B cell (primary cell): ENCODE data around the gene PCDHGA10. TPM values are rescaled to one million over a fixed set of nuclear protein-coding genes. Genes with fewer than 3 reads are reported as not detected.

Source experiments
- ATAC-seq: fragments of 200-7000 bp; cut with Tn5 transposase; one replicate; pipeline ENCODE4 v1.10.0; 2021; ENCODE audit warnings: low read depth, mild to moderate bottlenecking, moderate number of reproducible peaks, moderate library complexity
- CTCF ChIA-PET: fragments of 350-600 bp; sonication (Branson Sonifier 250); formaldehyde crosslinking; loops from one replicate; lab custom pipeline; 2021; ENCODE audit warnings: antibody characterized with exemption, inconsistent platforms; lab: Charles Lee
- POLR2A ChIA-PET: fragments of 350-600 bp; sonication (Branson Sonifier 250); formaldehyde crosslinking; loops from one replicate; lab custom pipeline; 2021; ENCODE audit warnings: antibody characterized with exemption; lab: Charles Lee
- DNase-seq: peaks from one replicate; pipeline ENCODE4 v3.0.0; 2013
- H2AFZ ChIP-seq: 2 replicates; pipeline ENCODE4 v1.6.1; 2012; ENCODE audit warnings: mild to moderate bottlenecking, low read depth, low read length; ENCODE audit not compliant: insufficient read depth, poor library complexity, severe bottlenecking
- H3K27ac ChIP-seq, 2 donors: 1 replicate in 1 of 2; 2 replicates in 1 of 2; pipeline ENCODE4 v1.5.1; 2012 to 2013; ENCODE audit warnings: low read length in 2 of 2, mild to moderate bottlenecking in 2 of 2, moderate library complexity in 1 of 2
- H3K27me3 ChIP-seq, 4 experiments: fragments of 200-600 bp in 1 of 4; sonication (generic) in 1 of 4; replicated peaks in 1 of 4; 1 replicate in 2 of 4; 2 replicates in 2 of 4; pipeline versions ENCODE4 v1.6.1 to v1.7.0; 2013 to 2016; ENCODE audit warnings: low read length in 3 of 4, mild to moderate bottlenecking in 2 of 4, mixed read lengths in 1 of 4, moderate library complexity in 1 of 4; ENCODE audit not compliant: insufficient read depth in 4 of 4, control insufficient read depth in 3 of 4; ENCODE audit errors: control extremely low read depth in 1 of 4
- H3K36me3 ChIP-seq, 2 experiments: replicated peaks in 1 of 2; 1 replicate in 1 of 2; 2 replicates in 1 of 2; pipeline versions ENCODE4 v1.6.1 to v1.7.1; 2013; ENCODE audit warnings: low read length in 1 of 2; ENCODE audit not compliant: insufficient read depth in 2 of 2, control insufficient read depth in 1 of 2; ENCODE audit errors: control extremely low read depth in 1 of 2, extremely low read depth in 1 of 2
- H3K4me1 ChIP-seq, 2 donors: fragments of 200-600 bp in 1 of 2; sonication (generic) in 1 of 2; 1 replicate in 1 of 2; 2 replicates in 1 of 2; pipeline versions ENCODE4 v1.5.1 to v1.6.1; 2013 to 2017; ENCODE audit warnings: low read length in 2 of 2; ENCODE audit not compliant: control insufficient read depth in 2 of 2, insufficient read depth in 2 of 2
- H3K4me2 ChIP-seq: replicated peaks from 2 replicates; pipeline ENCODE3; 2012; ENCODE audit warnings: mild to moderate bottlenecking, low read depth, low read length; ENCODE audit not compliant: poor library complexity, severe bottlenecking
- H3K4me3 ChIP-seq, 5 experiments: fragments of 200-600 bp in 1 of 5; sonication (generic) in 1 of 5; 1 replicate in 3 of 5; 2 replicates in 2 of 5; pipeline versions ENCODE4 v1.5.1 to v1.7.0; 2011 to 2016; ENCODE audit warnings: low read length in 4 of 5, mild to moderate bottlenecking in 4 of 5, low read depth in 2 of 5, control low read depth in 1 of 5, moderate library complexity in 1 of 5; ENCODE audit not compliant: insufficient read depth in 1 of 5; ENCODE audit errors: control extremely low read depth in 1 of 5, extremely low read depth in 1 of 5
- H3K79me2 ChIP-seq: fragments of 200-600 bp; sonication (generic); one replicate; pipeline ENCODE4 v1.6.0; 2016; ENCODE audit warnings: low read length; ENCODE audit not compliant: control insufficient read depth, insufficient read depth
- H3K9ac ChIP-seq: fragments of 200-600 bp; sonication (generic); 2 replicates; pipeline ENCODE4 v1.6.1; 2017; ENCODE audit warnings: mild to moderate bottlenecking, low read length, moderate library complexity
- H3K9me3 ChIP-seq, 3 donors: one replicate each; pipeline versions ENCODE4 v1.6.1 to v1.7.1; 2013; ENCODE audit warnings: low read length in 2 of 3; ENCODE audit not compliant: control insufficient read depth in 2 of 3, insufficient read depth in 1 of 3; ENCODE audit errors: control extremely low read depth in 1 of 3
- H4K20me1 ChIP-seq: 2 replicates; pipeline ENCODE4 v1.6.0; 2012; ENCODE audit warnings: mild to moderate bottlenecking, low read length; ENCODE audit not compliant: insufficient read depth, control insufficient read depth, poor library complexity, severe bottlenecking
- H3K27ac Mint-ChIP-seq: one replicate; pipeline ENCODE4 v1.8.0; 2021; ENCODE audit warnings: mixed read lengths
- H3K27me3 Mint-ChIP-seq: one replicate; pipeline ENCODE4 v1.8.0; 2021; ENCODE audit warnings: mixed read lengths
- H3K4me1 Mint-ChIP-seq: one replicate; pipeline ENCODE4 v1.8.0; 2021; ENCODE audit warnings: mixed read lengths
- H3K4me3 Mint-ChIP-seq: one replicate; pipeline ENCODE4 v1.8.0; 2021; ENCODE audit warnings: mixed read lengths
- H3K9me3 Mint-ChIP-seq: one replicate; pipeline ENCODE4 v1.8.0; 2022; ENCODE audit warnings: mixed read lengths; ENCODE audit not compliant: insufficient read depth
- EZH2 ChIP-seq: IDR thresholded peaks from 2 replicates; pipeline ENCODE4 v1.6.1; 2012; ENCODE audit warnings: borderline replicate concordance, low read depth, mild to moderate bottlenecking, moderate library complexity, low read length; ENCODE audit not compliant: insufficient read depth, poor library complexity, severe bottlenecking
- WGBS: methylation state at CpG from one replicate; pipeline ENCODE4 v1.1.5; 2013; ENCODE audit warnings: missing lambda C conversion rate; ENCODE audit not compliant: insufficient coverage; 5-methylcytosine and 5-hydroxymethylcytosine counted together
- intact Hi-C: fragments of 100-400 bp; cut with micrococcal nuclease; formaldehyde crosslinking; loops from one replicate; pipeline ENCODE4 v1.10.0; 2022
- polyA plus RNA-seq: library from polyadenylated mRNA; depleted of rRNA; stranded (reverse); fragments of >200 nt; gene quantifications from 2 replicates; pipeline ENCODE4 v1.2.3, GENCODE V29; 2012
- total RNA-seq, 2 donors: library from RNA; stranded (reverse); fragments of 120-200 nt in 1 of 2; gene quantifications; 1 replicate in 1 of 2; 2 replicates in 1 of 2; pipeline versions ENCODE4 v1.2.3 to v1.2.4, GENCODE V29; 2013 to 2022
- TF ChIP-seq, protein P1 (sequence below): fragments of 200-600 bp; IDR thresholded peaks from one replicate; pipeline ENCODE4 v1.8.0; 2022; ENCODE audit warnings: antibody characterized with exemption, mild to moderate bottlenecking

PCDHGA10 gene
- total and polyA plus RNA-seq, 2 donors (not counting 1 experiment from before 2014, with no cell fraction given) = 0.10 to 1.9 TPM

DNA sequence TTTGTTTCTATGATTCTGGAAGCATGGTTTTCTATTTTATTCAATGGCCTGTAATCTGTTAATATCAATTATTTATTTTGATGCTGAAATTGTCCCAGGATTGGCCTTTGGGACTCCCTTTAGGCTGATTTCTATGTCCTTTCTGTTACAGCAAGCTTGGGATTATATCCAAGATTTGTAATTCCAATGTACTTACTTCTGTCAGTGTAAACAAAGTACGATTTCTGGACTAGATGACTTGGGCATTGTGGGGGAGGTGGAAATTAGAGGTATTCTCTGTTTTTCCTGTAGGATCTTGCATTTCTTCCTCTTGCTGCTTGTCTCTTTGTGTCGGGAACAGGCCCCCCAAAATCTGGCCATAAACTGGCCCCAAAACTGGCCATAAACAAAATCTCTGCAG is 21.2 kb downstream of the PCDHGA10 start:
- Histone ChIP-seq H3K4me1 (peaks cover 15 to 17% of the 10 kb centered on the region in 2 donors), H3K27me3 (peaks cover 0 to 36% (median 20%) of the 10 kb centered on the region in 4 experiments), H3K36me3 (no peaks in the 10 kb centered on the region), H3K4me3 (no peak overlapping the region), H3K4me2 (no peak overlapping the region), H4K20me1 (no peaks in the 10 kb centered on the region), H3K9ac (no peak overlapping the region), H3K79me2 (no peaks in the 10 kb centered on the region), H3K9me3 (peaks cover 0 to 36% (median 26%) of the 10 kb centered on the region in 3 donors), H3K27ac (no peak overlapping the region), H2AFZ (no peak overlapping the region)
- ChIA-PET POLR2A (no interaction called here), CTCF (interaction anchor here (1.5 kb wide), 1 partner anchor 133 kb away, joined by 3 read pairs; no protein-coding TSS in a partner anchor)
- DNase-seq (no peak), ATAC-seq (no peak)
- WGBS = no CpG with 5 or more reads among the region's 2 CpGs
- H3K27me3 Mint-ChIP-seq = peaks cover 26% of the 10 kb centered on the region
- TF ChIP-seq, protein P1, sequence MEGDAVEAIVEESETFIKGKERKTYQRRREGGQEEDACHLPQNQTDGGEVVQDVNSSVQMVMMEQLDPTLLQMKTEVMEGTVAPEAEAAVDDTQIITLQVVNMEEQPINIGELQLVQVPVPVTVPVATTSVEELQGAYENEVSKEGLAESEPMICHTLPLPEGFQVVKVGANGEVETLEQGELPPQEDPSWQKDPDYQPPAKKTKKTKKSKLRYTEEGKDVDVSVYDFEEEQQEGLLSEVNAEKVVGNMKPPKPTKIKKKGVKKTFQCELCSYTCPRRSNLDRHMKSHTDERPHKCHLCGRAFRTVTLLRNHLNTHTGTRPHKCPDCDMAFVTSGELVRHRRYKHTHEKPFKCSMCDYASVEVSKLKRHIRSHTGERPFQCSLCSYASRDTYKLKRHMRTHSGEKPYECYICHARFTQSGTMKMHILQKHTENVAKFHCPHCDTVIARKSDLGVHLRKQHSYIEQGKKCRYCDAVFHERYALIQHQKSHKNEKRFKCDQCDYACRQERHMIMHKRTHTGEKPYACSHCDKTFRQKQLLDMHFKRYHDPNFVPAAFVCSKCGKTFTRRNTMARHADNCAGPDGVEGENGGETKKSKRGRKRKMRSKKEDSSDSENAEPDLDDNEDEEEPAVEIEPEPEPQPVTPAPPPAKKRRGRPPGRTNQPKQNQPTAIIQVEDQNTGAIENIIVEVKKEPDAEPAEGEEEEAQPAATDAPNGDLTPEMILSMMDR = no peak
- no peak for TF ChIP-seq EZH2
- H3K27ac Mint-ChIP-seq = no peak overlapping the region
- intact Hi-C loops = no loop called here
- peaks cover 3% of the 10 kb centered on the region for H3K9me3 Mint-ChIP-seq
- H3K4me1 Mint-ChIP-seq = peaks cover 7% of the 10 kb centered on the region
- no peak overlapping the region for H3K4me3 Mint-ChIP-seq

- POLR2A ChIA-PET = no interaction called here
- Histone ChIP-seq H2AFZ (no peak overlapping the region), H3K4me3 (no peak overlapping the region), H3K4me2 (no peak overlapping the region), H3K79me2 (no peaks in the 10 kb centered on the region), H3K9ac (no peak overlapping the region), H3K36me3 (no peaks in the 10 kb centered on the region), H3K4me1 (no peaks in the 10 kb centered on the region), H3K27me3 (peaks cover 0 to 19% (median 2%) of the 10 kb centered on the region in 4 experiments), H3K9me3 (peaks cover 0 to 30% (median 6%) of the 10 kb centered on the region in 3 donors), H4K20me1 (no peaks in the 10 kb centered on the region), H3K27ac (no peak overlapping the region)
- Mint-ChIP-seq H3K27me3 (peaks cover 12% of the 10 kb centered on the region), H3K4me3 (no peak overlapping the region), H3K9me3 (peaks cover 2% of the 10 kb centered on the region), H3K4me1 (no peaks in the 10 kb centered on the region), H3K27ac (no peak overlapping the region)
- DNase-seq (no peak), ATAC-seq (no peak)
- CTCF ChIA-PET = no interaction called here
- intact Hi-C loops = no loop called here
- TF ChIP-seq EZH2 = no peak
- TF ChIP-seq, protein P1 = no peak
- WGBS = no CpG with 5 or more reads among the region's 2 CpGs
These were observed 24.4 kb downstream of the PCDHGA10 start for GRCh38 chr5:141437221-141437620.
